Neural cell (in vitro differentiated cells): Measurements from ENCODE around the gene NFE2L1. TPM values are rescaled to one million over a fixed set of nuclear protein-coding genes. Genes with fewer than 3 reads are reported as not detected.
"Not testable (repeated sequence)": the region's sequence is repeated elsewhere in the genome, so short reads cannot be mapped to it uniquely, and the experiment has no call there.

ENCODE experiments used
- H2AFZ ChIP-seq: fragments of 200-600, 300-800 bp; sonication (generic), shearing (Covaris generic); 2 replicates; pipeline ENCODE4 v1.6.0; 2014; ENCODE audit warnings: low read depth, mild to moderate bottlenecking, antibody characterized with exemption, low read length, moderate library complexity
- H3F3A ChIP-seq: fragments of 200-600 bp; shearing (Covaris generic); 2 replicates; pipeline ENCODE4 v1.6.1; 2016; ENCODE audit warnings: mild to moderate bottlenecking, moderate library complexity, mixed read lengths, antibody characterized with exemption, low read length; ENCODE audit not compliant: insufficient read depth, poor library complexity, severe bottlenecking
- H3K27ac ChIP-seq: fragments of 200-600, 300-800 bp; sonication (generic), shearing (Covaris generic); 2 replicates; pipeline ENCODE4 v1.5.1; 2014; ENCODE audit warnings: mild to moderate bottlenecking, low read length, moderate library complexity
- H3K27me3 ChIP-seq: fragments of 300-800, 200-600 bp; sonication (generic), shearing (Covaris generic); 2 replicates; pipeline ENCODE4 v1.6.0; 2014; ENCODE audit warnings: mild to moderate bottlenecking, low read depth, low read length, moderate library complexity; ENCODE audit not compliant: insufficient read depth
- H3K36me3 ChIP-seq: fragments of 300-800, 200-600 bp; sonication (generic), shearing (Covaris generic); 2 replicates; pipeline ENCODE4 v1.5.1; 2014; ENCODE audit warnings: mild to moderate bottlenecking, antibody characterized with exemption, low read length, moderate library complexity; ENCODE audit not compliant: insufficient read depth
- H3K4me2 ChIP-seq: fragments of 300-800, 200-600 bp; sonication (generic), shearing (Covaris generic); 2 replicates; pipeline ENCODE4 v1.6.0; 2014; ENCODE audit warnings: mild to moderate bottlenecking, low read length
- H3K4me3 ChIP-seq: fragments of 300-800, 200-600 bp; sonication (generic), shearing (Covaris generic); 2 replicates; pipeline ENCODE4 v1.5.1; 2014; ENCODE audit warnings: mild to moderate bottlenecking, low read length, moderate library complexity
- H3K79me2 ChIP-seq: fragments of 200-600 bp; shearing (Covaris generic); replicated peaks from 2 replicates; pipeline ENCODE4 v1.6.0; 2014; ENCODE audit warnings: mild to moderate bottlenecking, low read length, moderate library complexity; ENCODE audit not compliant: insufficient read depth
- H3K9ac ChIP-seq: fragments of 300-800, 200-600 bp; sonication (generic), shearing (Covaris generic); 2 replicates; pipeline ENCODE4 v1.6.1; 2016; ENCODE audit warnings: mild to moderate bottlenecking, low read length, mixed read lengths
- H3K9me2 ChIP-seq: fragments of 200-600 bp; shearing (Covaris generic); 2 replicates; pipeline ENCODE4 v1.6.1; 2016; ENCODE audit warnings: mild to moderate bottlenecking, low read length, mixed read lengths; ENCODE audit not compliant: insufficient read depth
- H3K9me3 ChIP-seq: fragments of 200-600, 300-800 bp; sonication (generic), shearing (Covaris generic); 2 replicates; pipeline ENCODE4 v1.6.1; 2016; ENCODE audit warnings: mild to moderate bottlenecking, mixed run types, low read length, moderate library complexity, mixed read lengths
- H4K20me1 ChIP-seq: fragments of 200-600 bp; shearing (Covaris generic); 2 replicates; pipeline ENCODE4 v1.6.1; 2016; ENCODE audit warnings: mild to moderate bottlenecking, mixed run types; ENCODE audit not compliant: insufficient read depth
- CTCF ChIP-seq: fragments of 450-650 bp; IDR thresholded peaks from 2 replicates; pipeline ENCODE4 v1.5.1; 2014; ENCODE audit warnings: antibody characterized with exemption, mild to moderate bottlenecking, moderate library complexity; ENCODE audit not compliant: poor library complexity, severe bottlenecking
- EP300 ChIP-seq: fragments of 450-650 bp; conservative IDR thresholded peaks from 2 replicates; pipeline ENCODE4 v1.6.1; 2014; ENCODE audit warnings: antibody characterized with exemption, mild to moderate bottlenecking, moderate library complexity; ENCODE audit not compliant: poor library complexity, severe bottlenecking
- EZH2 ChIP-seq: fragments of 200-600, 300-800 bp; shearing (Covaris generic), sonication (generic); IDR thresholded peaks from 2 replicates; pipeline ENCODE4 v1.6.1; 2014; ENCODE audit warnings: antibody characterized with exemption, low read length, borderline replicate concordance, mild to moderate bottlenecking; ENCODE audit not compliant: insufficient read depth, poor library complexity, severe bottlenecking
- MXI1 ChIP-seq: fragments of 450-650 bp; conservative IDR thresholded peaks from 2 replicates; pipeline ENCODE4 v1.6.1; 2014; ENCODE audit warnings: antibody characterized with exemption, mild to moderate bottlenecking; ENCODE audit not compliant: poor library complexity, severe bottlenecking
- POLR2AphosphoS5 ChIP-seq: IDR thresholded peaks from 2 replicates; pipeline ENCODE4 v1.6.1; 2012
- RAD21 ChIP-seq: fragments of 450-650 bp; conservative IDR thresholded peaks from 2 replicates; pipeline ENCODE4 v1.6.1; 2014; ENCODE audit warnings: antibody characterized with exemption, mild to moderate bottlenecking, moderate library complexity
- REST ChIP-seq: IDR thresholded peaks from 2 replicates; pipeline ENCODE4 v1.6.1; 2012; ENCODE audit warnings: borderline replicate concordance
- SMC3 ChIP-seq: fragments of 450-650 bp; conservative IDR thresholded peaks from 2 replicates; pipeline ENCODE4 v1.6.1; 2014; ENCODE audit warnings: antibody characterized with exemption, mild to moderate bottlenecking, moderate library complexity; ENCODE audit not compliant: poor library complexity
- TAF1 ChIP-seq: IDR thresholded peaks from 2 replicates; pipeline ENCODE4 v1.6.1; 2012; ENCODE audit warnings: low read depth
- polyA plus RNA-seq: library from polyadenylated mRNA; depleted of rRNA; stranded (reverse); fragments of >200 nt; gene quantifications from 2 replicates; pipeline ENCODE4 v1.2.3, GENCODE V29; 2014

The NFE2L1 gene
- polyA plus RNA-seq, 1 donor from 2014 or later, result 48.4 TPM

- Histone ChIP-seq H3K4me2 (no peak overlapping the region), H3K79me2 (no peaks in the 10 kb centered on the region), H3K36me3 (no peaks in the 10 kb centered on the region), H3K9ac (no peak overlapping the region), H3K9me3 (no peaks in the 10 kb centered on the region), H3F3A (no peaks in the 10 kb centered on the region), H2AFZ (no peak overlapping the region), H3K27me3 (peaks cover 3% of the 10 kb centered on the region), H3K27ac (no peak overlapping the region), H4K20me1 (no peaks in the 10 kb centered on the region), H3K4me3 (no peak overlapping the region), H3K9me2 (no peaks in the 10 kb centered on the region)
- no peak for TF ChIP-seq EZH2
- TF ChIP-seq POLR2AphosphoS5, result no peak
Observed at GRCh38 chr17:48030531-48030930, 17.6 kb upstream of the NFE2L1 start.

DNA sequence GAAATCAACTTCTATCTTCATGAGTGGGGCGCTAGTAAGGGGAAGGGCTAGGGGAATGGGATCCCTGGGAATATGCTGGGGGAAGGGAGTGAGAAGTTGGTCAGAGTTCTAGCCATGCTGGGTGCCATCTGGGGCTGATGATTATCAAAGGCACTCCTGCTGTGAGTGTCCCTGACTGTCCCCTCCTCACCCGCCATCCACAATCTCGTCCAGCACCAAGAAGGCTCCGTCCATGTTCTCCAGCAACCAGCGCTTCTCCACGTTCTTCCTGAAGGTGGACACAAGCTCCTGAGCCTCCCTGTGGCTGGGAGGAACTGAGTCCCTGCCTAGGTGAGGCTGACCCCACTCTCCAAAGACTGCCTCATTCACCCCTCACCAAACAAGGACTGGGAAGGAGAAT, 16.2 kb upstream of the NFE2L1 start:
- no peaks in the 10 kb centered on the region for H3F3A ChIP-seq
- no peak overlapping the region for H3K27ac ChIP-seq
- no peak overlapping the region for H3K4me2 ChIP-seq
- H3K9me2 ChIP-seq, result no peaks in the 10 kb centered on the region
- H4K20me1 ChIP-seq, result no peaks in the 10 kb centered on the region
- no peak overlapping the region for H3K4me3 ChIP-seq
- no peak for TF ChIP-seq POLR2AphosphoS5
- TF ChIP-seq RAD21, result no peak
- no peak for TF ChIP-seq REST
- no peak for TF ChIP-seq EZH2
- TF ChIP-seq EP300, result no peak
- TF ChIP-seq MXI1, result no peak
- no peak for TF ChIP-seq CTCF
- TF ChIP-seq SMC3, result no peak
- no peak for TF ChIP-seq TAF1
- H2AFZ ChIP-seq, result no peak overlapping the region
- no peaks in the 10 kb centered on the region for H3K79me2 ChIP-seq
- no peaks in the 10 kb centered on the region for H3K36me3 ChIP-seq
- H3K9ac ChIP-seq, result no peak overlapping the region
- peaks cover 14% of the 10 kb centered on the region for H3K27me3 ChIP-seq
- no peaks in the 10 kb centered on the region for H3K9me3 ChIP-seq

DNA sequence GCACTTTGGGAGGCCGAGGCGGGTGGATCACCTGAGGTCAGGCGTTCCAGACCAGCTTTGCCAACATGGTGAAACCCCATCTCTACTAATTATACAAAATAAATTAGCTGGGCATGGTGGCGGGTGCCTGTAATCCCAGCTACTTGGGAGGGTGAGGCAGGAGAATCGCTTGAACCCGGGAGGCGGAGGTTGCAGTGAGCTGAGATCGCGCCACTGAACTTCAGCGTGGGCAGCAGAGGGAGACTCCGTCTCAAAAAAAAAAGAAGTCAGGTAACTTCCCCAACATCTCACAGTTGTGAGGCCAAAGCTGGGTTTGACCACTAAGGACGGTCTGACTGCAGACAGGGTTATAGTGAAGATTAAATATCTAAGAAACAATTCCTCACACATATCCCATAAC, 13.4 kb upstream of the NFE2L1 start:
- H3K4me3 ChIP-seq, H4K20me1 ChIP-seq, H3K9me3 ChIP-seq, H3K27ac ChIP-seq, H3K9ac ChIP-seq, H2AFZ ChIP-seq, H3F3A ChIP-seq, H3K9me2 ChIP-seq, H3K79me2 ChIP-seq, H3K4me2 ChIP-seq, H3K36me3 ChIP-seq: not testable (repeated sequence)
- H3K27me3 ChIP-seq, result peaks cover 38% of the 10 kb centered on the region
